H1 (cell line): ENCODE measurements around the gene ZNF566. TPM values are rescaled to one million over a fixed set of nuclear protein-coding genes. Genes with fewer than 3 reads are reported as not detected.

ENCODE experiments used
- CTCF ChIA-PET: fragments of 300-600 bp; sonication (Branson Sonifier 250); formaldehyde crosslinking; loops from one replicate; lab custom pipeline; 2021; ENCODE audit not compliant: partially characterized antibody; lab: Charles Lee
- POLR2A ChIA-PET: fragments of 300-600 bp; sonication (Branson Sonifier 250); formaldehyde crosslinking; loops from one replicate; lab custom pipeline; 2021; ENCODE audit warnings: inconsistent platforms; ENCODE audit not compliant: partially characterized antibody; lab: Charles Lee
- DNase-seq, 2 experiments: peaks; one replicate each; pipeline versions ENCODE4 v3.0.0 to v3.0.0-alpha.2; 2010 to 2022; ENCODE audit warnings: low spot score in 2 of 2, low read depth in 1 of 2, mixed read lengths in 1 of 2
- FAIRE-seq: peaks from 2 replicates; lab custom pipeline; 2011; peaks lifted over from hg19 to GRCh38; lab: Jason Lieb, UNC
- H2AFZ ChIP-seq: 2 replicates; pipeline ENCODE4 v1.8.1; 2012; ENCODE audit warnings: low read length, inconsistent platforms
- H2AK5ac ChIP-seq: 2 replicates; pipeline ENCODE4 v1.6.1; 2013; ENCODE audit warnings: low read depth, low read length
- H2BK120ac ChIP-seq: replicated peaks from 2 replicates; pipeline ENCODE3; 2013; ENCODE audit warnings: low read depth, low read length, inconsistent platforms
- H2BK12ac ChIP-seq: 2 replicates; pipeline ENCODE4 v1.6.1; 2013; ENCODE audit warnings: low read depth, low read length
- H2BK15ac ChIP-seq: 2 replicates; pipeline ENCODE4 v1.6.1; 2013; ENCODE audit warnings: low read length
- H2BK20ac ChIP-seq: 2 replicates; pipeline ENCODE4 v1.6.1; 2013; ENCODE audit warnings: low read length
- H2BK5ac ChIP-seq: 2 replicates; pipeline ENCODE4 v1.6.1; 2013; ENCODE audit warnings: low read depth, low read length
- H3K14ac ChIP-seq: 2 replicates; pipeline ENCODE4 v1.6.1; 2013; ENCODE audit warnings: inconsistent platforms; ENCODE audit not compliant: insufficient read length
- H3K18ac ChIP-seq: 2 replicates; pipeline ENCODE4 v1.6.1; 2013; ENCODE audit warnings: low read length; ENCODE audit errors: extremely low read depth
- H3K23ac ChIP-seq: 2 replicates; pipeline ENCODE4 v1.6.1; 2013; ENCODE audit warnings: inconsistent platforms; ENCODE audit not compliant: insufficient read length
- H3K23me2 ChIP-seq: 2 replicates; pipeline ENCODE4 v1.6.1; 2013; ENCODE audit warnings: low read depth, low read length
- H3K27ac ChIP-seq: 2 replicates; pipeline ENCODE4 v1.6.1; 2011; ENCODE audit warnings: low read depth, low read length, inconsistent platforms
- H3K27me3 ChIP-seq, 4 experiments: replicated peaks in 1 of 4; 1 replicate in 1 of 4; 2 replicates in 3 of 4; pipeline versions ENCODE4 v1.6.1 to v1.8.1; 2011 to 2013; ENCODE audit warnings: low read length in 3 of 4, mild to moderate bottlenecking in 3 of 4, inconsistent platforms in 2 of 4, mixed read lengths in 2 of 4, moderate library complexity in 1 of 4; ENCODE audit not compliant: control insufficient read depth in 3 of 4, insufficient read depth in 3 of 4; ENCODE audit errors: extremely low read depth in 1 of 4
- H3K36me3 ChIP-seq, 4 experiments: 2 replicates each; pipeline versions ENCODE4 v1.6.1 to v1.8.1; 2011 to 2013; ENCODE audit warnings: mild to moderate bottlenecking in 4 of 4, low read length in 3 of 4, moderate library complexity in 2 of 4, control low read depth in 1 of 4, inconsistent platforms in 1 of 4; ENCODE audit not compliant: insufficient read depth in 4 of 4, control insufficient read depth in 2 of 4
- H3K4ac ChIP-seq: replicated peaks from 2 replicates; pipeline ENCODE3; 2013; ENCODE audit warnings: low read length, low read depth, mixed read lengths, inconsistent platforms; ENCODE audit not compliant: insufficient read length
- H3K4me1 ChIP-seq, 4 experiments: replicated peaks in 1 of 4; 1 replicate in 1 of 4; 2 replicates in 3 of 4; pipeline versions ENCODE4 v1.6.1 to v1.8.1; 2011 to 2013; ENCODE audit warnings: low read length in 3 of 4, inconsistent platforms in 2 of 4, mixed read lengths in 1 of 4; ENCODE audit not compliant: insufficient read depth in 4 of 4, control insufficient read depth in 3 of 4
- H3K4me2 ChIP-seq, 2 experiments: 2 replicates each; pipeline versions ENCODE4 v1.6.1 to v1.8.1; 2011 to 2013; ENCODE audit warnings: low read depth in 2 of 2, low read length in 2 of 2, control low read depth in 1 of 2, inconsistent platforms in 1 of 2, mild to moderate bottlenecking in 1 of 2; ENCODE audit not compliant: insufficient read depth in 1 of 2
- H3K4me3 ChIP-seq, 4 experiments: fragments of 200-600, 300-600 bp in 1 of 4; sonication (generic), shearing (Covaris generic), sonication (Bioruptor Twin) in 1 of 4; 2 replicates each; pipeline versions ENCODE4 v1.5.1 to v1.8.1; 2011 to 2016; ENCODE audit warnings: low read length in 4 of 4, low read depth in 3 of 4, control low read depth in 2 of 4, inconsistent platforms in 2 of 4, mild to moderate bottlenecking in 2 of 4, mixed read lengths in 1 of 4, moderate library complexity in 1 of 4; ENCODE audit not compliant: insufficient read depth in 2 of 4; ENCODE audit errors: extremely low read depth in 1 of 4
- H3K56ac ChIP-seq: replicated peaks from 2 replicates; pipeline ENCODE3; 2013; ENCODE audit warnings: low read depth, mild to moderate bottlenecking, mixed read lengths, low read length, inconsistent platforms; ENCODE audit not compliant: insufficient read length
- H3K79me1 ChIP-seq: 2 replicates; pipeline ENCODE4 v1.6.1; 2013; ENCODE audit warnings: low read depth, low read length, control low read depth
- H3K79me2 ChIP-seq, 2 experiments: 2 replicates each; pipeline versions ENCODE4 v1.6.1 to v1.8.1; 2012 to 2013; ENCODE audit warnings: low read length in 2 of 2, mild to moderate bottlenecking in 2 of 2, inconsistent platforms in 1 of 2; ENCODE audit not compliant: insufficient read depth in 2 of 2, control insufficient read depth in 1 of 2
- H3K9ac ChIP-seq, 4 experiments: replicated peaks in 1 of 4; 1 replicate in 1 of 4; 2 replicates in 3 of 4; pipeline versions ENCODE4 v1.6.1 to v1.8.1; 2011 to 2013; ENCODE audit warnings: low read depth in 3 of 4, low read length in 3 of 4, control low read depth in 2 of 4, mild to moderate bottlenecking in 2 of 4, moderate library complexity in 2 of 4, inconsistent platforms in 1 of 4; ENCODE audit errors: extremely low read depth in 1 of 4
- H3K9me3 ChIP-seq, 2 experiments: 2 replicates each; pipeline versions ENCODE4 v1.6.1 to v1.8.1; 2012 to 2013; ENCODE audit warnings: mild to moderate bottlenecking in 2 of 2, moderate library complexity in 2 of 2, control low read depth in 1 of 2, inconsistent platforms in 1 of 2, low read depth in 1 of 2, low read length in 1 of 2, mixed read lengths in 1 of 2; ENCODE audit not compliant: insufficient read depth in 2 of 2
- H4K20me1 ChIP-seq, 2 experiments: replicated peaks in 1 of 2; 2 replicates each; pipeline versions ENCODE3 to v1.8.1; 2011 to 2013; ENCODE audit warnings: inconsistent platforms in 2 of 2, low read length in 2 of 2, mild to moderate bottlenecking in 1 of 2; ENCODE audit not compliant: insufficient read depth in 2 of 2, control insufficient read depth in 1 of 2
- H4K5ac ChIP-seq: 2 replicates; pipeline ENCODE4 v1.6.1; 2013; ENCODE audit warnings: low read length, low read depth, mixed read lengths, inconsistent platforms; ENCODE audit not compliant: insufficient read length
- H4K8ac ChIP-seq: 2 replicates; pipeline ENCODE4 v1.8.0; 2013; ENCODE audit warnings: mild to moderate bottlenecking, moderate library complexity, low read length, inconsistent platforms; ENCODE audit not compliant: insufficient read depth; ENCODE audit errors: extremely low read depth
- H4K91ac ChIP-seq: replicated peaks from 2 replicates; pipeline ENCODE3; 2013; ENCODE audit warnings: low read length, mixed read lengths, inconsistent platforms; ENCODE audit not compliant: insufficient read length
- E2F6 ChIP-seq: IDR thresholded peaks from 2 replicates; pipeline ENCODE4 v1.6.1; 2012; ENCODE audit warnings: inconsistent platforms
- HDAC6 ChIP-seq: IDR thresholded peaks from one replicate; pipeline ENCODE4 v1.7.1; 2012; ENCODE audit warnings: low read depth, mild to moderate bottlenecking, inconsistent platforms, low read length, moderate library complexity
- JUND ChIP-seq: IDR thresholded peaks from 2 replicates; pipeline ENCODE4 v1.6.1; 2011; ENCODE audit warnings: mild to moderate bottlenecking, improper control_type of control experiment, low read length
- KDM1A ChIP-seq: fragments of 200-600, 300-600 bp; sonication (generic); IDR thresholded peaks from 2 replicates; pipeline ENCODE4 v1.7.1; 2016; ENCODE audit warnings: mild to moderate bottlenecking, low read length, borderline replicate concordance
- KDM4A ChIP-seq: IDR thresholded peaks from one replicate; pipeline ENCODE4 v1.7.1; 2012; ENCODE audit warnings: low read depth, mild to moderate bottlenecking, moderate library complexity, low read length, inconsistent platforms; ENCODE audit not compliant: severe bottlenecking
- PHF8 ChIP-seq: fragments of 200-600 bp; sonication (generic); conservative IDR thresholded peaks from 2 replicates; pipeline ENCODE4 v1.7.1; 2012; ENCODE audit warnings: low read depth, mild to moderate bottlenecking, inconsistent platforms, low read length, moderate library complexity
- POU5F1 ChIP-seq: IDR thresholded peaks from 2 replicates; pipeline ENCODE4 v1.6.1; 2011; ENCODE audit warnings: low read depth, mild to moderate bottlenecking, low read length, moderate library complexity
- RFX5 ChIP-seq: IDR thresholded peaks from 2 replicates; pipeline ENCODE4 v1.6.1; 2011; ENCODE audit warnings: low read depth, low read length, improper control_type of control experiment, borderline replicate concordance
- SP2 ChIP-seq: IDR thresholded peaks from 2 replicates; pipeline ENCODE4 v1.6.1; 2012; ENCODE audit warnings: mild to moderate bottlenecking, low read length, inconsistent platforms
- SP4 ChIP-seq: IDR thresholded peaks from 2 replicates; pipeline ENCODE4 v1.6.1; 2012; ENCODE audit warnings: low read length, inconsistent platforms
- SUZ12 ChIP-seq: fragments of 200-600 bp; sonication (generic); IDR thresholded peaks from 2 replicates; pipeline ENCODE4 v1.6.1; 2012; ENCODE audit warnings: mild to moderate bottlenecking, inconsistent platforms, low read length, moderate library complexity, mixed read lengths
- TBP ChIP-seq: IDR thresholded peaks from 2 replicates; pipeline ENCODE4 v1.6.1; 2011; ENCODE audit warnings: low read depth, low read length, improper control_type of control experiment
- TEAD4 ChIP-seq: IDR thresholded peaks from 2 replicates; pipeline ENCODE4 v1.6.1; 2012; ENCODE audit warnings: low read depth, low read length, inconsistent platforms, mixed read lengths
- YY1 ChIP-seq: IDR thresholded peaks from 2 replicates; pipeline ENCODE4 v1.6.1; 2011; ENCODE audit warnings: low read depth, mild to moderate bottlenecking, low read length
- WGBS, 2 experiments: shearing (Covaris generic) in 1 of 2; methylation state at CpG; one replicate each; pipeline versions ENCODE4 v1.1.6 to v1.1.7; 2013 to 2015; ENCODE audit warnings: low lambda C conversion rate in 2 of 2, mixed read lengths in 2 of 2, inconsistent platforms in 1 of 2, low coverage in 1 of 2, missing lambda C conversion rate in 1 of 2; ENCODE audit not compliant: insufficient replicate concordance in 2 of 2, insufficient coverage in 1 of 2, insufficient read length in 1 of 2; ENCODE audit errors: extremely low coverage in 1 of 2, missing lambda C conversion rate in 1 of 2; 5-methylcytosine and 5-hydroxymethylcytosine counted together
- polyA plus RNA-seq, 7 experiments: library from polyadenylated mRNA; depleted of rRNA in 3 of 7; stranded (reverse) in 5 of 7; unstranded in 2 of 7; fragments of >200 nt in 5 of 7; fragments of 200-250 nt in 2 of 7; gene quantifications; 1 replicate in 5 of 7; 2 replicates in 1 of 7; 4 replicates in 1 of 7; pipeline versions ENCODE4 v1.2.1 to v1.2.3, GENCODE V29; 2011 to 2013; ENCODE audit warnings: missing spikeins in 2 of 7, mixed read lengths in 2 of 7
- total RNA-seq: library from RNA; stranded (reverse); fragmentation: NEBNext Ultra II Directional; extraction: Animal tissue kit (Norgen Biotek cat#: 25700); gene quantifications from 2 replicates; pipeline ENCODE4 v1.2.1, GENCODE V29; 2021

Gene ZNF566
- total and polyA plus RNA-seq, 2 of the 8 experiments (the other 6 are each of a cell fraction or from before 2014, with no cell fraction given) = 6.9 to 16.6 TPM

DNA sequence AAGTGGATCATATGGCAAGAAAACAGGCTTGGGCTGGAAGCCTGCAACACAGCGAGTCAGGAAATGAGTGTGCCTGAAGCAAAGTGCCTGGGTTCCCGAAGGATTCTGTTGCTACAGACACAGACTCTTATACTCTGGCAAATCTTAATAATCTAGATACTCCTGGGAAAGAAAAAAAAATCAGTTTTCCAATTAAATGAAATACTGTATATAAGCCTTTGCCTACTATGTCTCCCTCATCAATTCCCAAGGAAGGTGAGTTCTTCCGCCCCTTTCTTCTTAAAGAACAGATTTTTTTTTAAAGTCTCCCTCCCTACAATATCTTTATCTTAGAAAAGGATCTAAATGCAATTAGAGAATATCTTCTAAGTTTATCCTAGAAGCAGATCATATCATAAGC lies 81.3 kb downstream of the ZNF566 start:
- WGBS, 2 experiments = 90% methylated on average over 3 of the region's 3 CpGs; no CpG with 5 or more reads in 1 of the 2 experiments
- Histone ChIP-seq H3K4me3 (no peak overlapping the region), H3K4ac (no peak overlapping the region), H2BK5ac (no peak overlapping the region), H4K8ac (no peak overlapping the region), H3K23me2 (no peaks in the 10 kb centered on the region), H3K27ac (no peak overlapping the region), H3K18ac (no peak overlapping the region), H3K79me1 (no peaks in the 10 kb centered on the region; the same call in 1 of the 2 replicates), H3K79me2 (peaks cover 3 to 27% of the 10 kb centered on the region in 2 experiments; a peak in 2 of 4 replicates), H3K4me1 (no peaks in the 10 kb centered on the region), H3K9me3 (no peaks in the 10 kb centered on the region), H4K5ac (no peak overlapping the region), H3K56ac (no peak overlapping the region), H2BK120ac (no peak overlapping the region), H3K4me2 (no peak overlapping the region), H4K91ac (no peak overlapping the region), H3K23ac (no peak overlapping the region), H2AFZ (no peak overlapping the region), H3K27me3 (no peaks in the 10 kb centered on the region), H4K20me1 (peaks cover 0 to 1% of the 10 kb centered on the region in 2 experiments), H2BK12ac (no peak overlapping the region), H3K9ac (no peak overlapping the region), H3K36me3 (peaks cover 5 to 52% (median 31%) of the 10 kb centered on the region in 4 experiments; a peak in 6 of 8 replicates), H2BK15ac (no peak overlapping the region), H2BK20ac (no peak overlapping the region), H3K14ac (no peak overlapping the region), H2AK5ac (no peak overlapping the region)
- TF ChIP-seq KDM4A (no peak), SP2 (no peak), PHF8 (no peak), YY1 (no peak), RFX5 (no peak), KDM1A (no peak), HDAC6 (no peak), SP4 (no peak), JUND (no peak), POU5F1 (no peak), TBP (no peak), SUZ12 (no peak), E2F6 (no peak), TEAD4 (no peak)
- no peak for FAIRE-seq
- ChIA-PET CTCF (no interaction called here), POLR2A (interaction anchor here (1.2 kb wide), 1 partner anchor 81 kb away, joined by 3 read pairs; the partner anchor contains the start of gene ZNF566)
- no peak for DNase-seq
